ENCODE data around the gene HDAC6. TPM values are rescaled to one million over a fixed set of nuclear protein-coding genes. Genes with fewer than 3 reads are reported as not detected.
"Not testable (repeated sequence)": the region's sequence is repeated elsewhere in the genome, so short reads cannot be mapped to it uniquely, and the experiment has no call there.

HDAC6 gene
- total RNA-seq, 1 donor from 2014 or later: 157 TPM

- Histone ChIP-seq H3K4me1 (no peaks in the 10 kb centered on the region), H3K27ac (no peak overlapping the region), H3K36me3 (no peaks in the 10 kb centered on the region), H3K9me3 (no peaks in the 10 kb centered on the region), H3K27me3 (peaks cover 5% of the 10 kb centered on the region), H3K4me3 (no peak overlapping the region)
- no peak for TF ChIP-seq CTCF (IDR thresholded peaks at IDR 0.05)
- DNase-seq (ENCODE audit: low spot score in 2 of 2): peak in 1 of 2 donors; percentile 9
- intact Hi-C loops (cut with DNase I): no loop called here
These were observed 32.5 kb downstream of the HDAC6 start for GRCh38 chrX:48834383-48834709.

DNA sequence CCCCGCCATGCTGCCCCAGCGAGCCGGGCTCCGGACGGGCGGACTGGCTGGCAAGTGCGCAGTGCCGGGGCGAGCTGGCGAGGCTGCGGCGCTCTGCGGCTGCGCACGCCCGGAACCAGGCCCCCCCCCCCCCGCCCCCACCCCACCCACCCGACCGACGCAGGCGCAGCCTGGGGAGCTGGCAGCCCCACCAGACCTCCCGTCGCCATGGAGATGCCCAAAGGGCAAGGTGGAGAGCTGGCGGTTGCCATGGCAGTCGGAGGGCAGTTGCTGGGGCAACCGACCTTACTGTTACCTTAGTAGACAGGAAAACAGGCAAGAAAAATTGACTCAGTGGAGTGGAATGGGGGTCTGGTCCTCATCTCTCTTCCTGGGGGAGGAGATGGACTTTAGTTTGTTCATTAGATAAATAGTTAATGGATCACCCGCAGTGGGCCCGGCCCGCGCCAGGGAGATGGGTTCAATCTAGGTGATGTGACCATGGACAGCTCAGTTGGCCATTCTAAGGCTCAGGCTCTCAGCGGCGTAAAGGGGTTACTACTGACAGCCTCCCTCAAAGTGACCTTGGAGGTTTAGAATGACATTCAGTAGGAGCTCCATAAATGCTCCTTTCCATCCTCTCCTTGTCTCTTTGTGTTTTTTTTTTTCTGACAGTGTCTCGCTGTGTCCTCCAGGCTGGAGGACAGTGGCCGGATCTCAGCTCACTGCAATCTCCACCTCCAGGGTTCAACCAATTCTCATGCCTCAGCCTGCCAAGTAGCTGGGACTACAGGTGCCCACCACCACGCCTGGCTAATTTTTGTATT, 33.9 kb downstream of the HDAC6 start, which contains the start of gene PCSK1N:
Gene PCSK1N, minus strand, starts transcription at position 87 of the 806 bp plus-strand sequence. Its CDS starts 78 bp downstream, at position 9.
- no peak for TF ChIP-seq CTCF (IDR thresholded peaks at IDR 0.05)
- intact Hi-C loops (cut with DNase I): no loop called here
- no peaks in the 10 kb centered on the region for H3K9me3 ChIP-seq
- no peak within 1 kb of the TSS for H3K27ac ChIP-seq
- no peaks in the 10 kb centered on the region for H3K36me3 ChIP-seq
- peak within 1 kb of the TSS; percentile 23 to 33 for H3K4me3 ChIP-seq
- H3K4me1 ChIP-seq: no peaks in the 10 kb centered on the region
- peaks cover 5% of the 10 kb centered on the region for H3K27me3 ChIP-seq
- no peak for DNase-seq (ENCODE audit: low spot score in 2 of 2)

DNA sequence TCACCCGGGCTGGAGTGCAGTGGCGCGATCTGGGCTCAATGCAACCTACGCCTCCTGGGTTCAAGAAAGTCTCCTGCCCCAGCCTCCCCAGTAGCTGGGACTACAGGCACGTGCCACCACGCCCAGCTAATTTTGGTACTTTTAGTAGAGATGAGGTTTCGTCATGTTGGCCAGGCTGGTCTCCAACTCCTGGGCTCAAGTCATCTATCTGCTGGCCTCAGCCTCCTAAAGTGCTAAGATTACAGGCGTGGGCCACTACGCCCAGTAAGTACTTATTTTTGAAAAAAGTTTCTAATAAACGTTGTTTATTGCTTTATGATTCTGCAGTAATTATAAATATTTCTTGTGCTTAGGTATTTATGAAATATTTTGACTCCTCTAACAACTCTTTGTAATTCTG, 37.8 kb downstream of the HDAC6 start:
- Histone ChIP-seq H3K36me3 (no peaks in the 10 kb centered on the region), H3K9me3 (no peaks in the 10 kb centered on the region), H3K4me1 (no peaks in the 10 kb centered on the region), H3K4me3 (no peak overlapping the region), H3K27me3 (no peaks in the 10 kb centered on the region), H3K27ac (no peak overlapping the region)
- intact Hi-C loops (cut with DNase I): no loop called here
- no peak for DNase-seq (ENCODE audit: low spot score in 2 of 2)
- no peak for TF ChIP-seq CTCF (IDR thresholded peaks at IDR 0.05)

- intact Hi-C loops (cut with DNase I): no loop called here
- Histone ChIP-seq H3K36me3 (no peaks in the 10 kb centered on the region), H3K27ac (no peak overlapping the region), H3K4me3 (no peak overlapping the region), H3K27me3 (no peaks in the 10 kb centered on the region), H3K9me3 (no peaks in the 10 kb centered on the region), H3K4me1 (no peaks in the 10 kb centered on the region)
- DNase-seq (ENCODE audit: low spot score in 2 of 2): no peak
- TF ChIP-seq CTCF (IDR thresholded peaks at IDR 0.05): no peak
These were observed 47.0 kb downstream of the HDAC6 start for GRCh38 chrX:48848847-48849246.

- Histone ChIP-seq H3K27ac (no peak overlapping the region), H3K27me3 (no peaks in the 10 kb centered on the region), H3K36me3 (no peaks in the 10 kb centered on the region), H3K4me3 (no peak overlapping the region), H3K4me1 (no peaks in the 10 kb centered on the region), H3K9me3 (no peaks in the 10 kb centered on the region)
- no peak for DNase-seq (ENCODE audit: low spot score in 2 of 2)
- no peak for TF ChIP-seq CTCF (IDR thresholded peaks at IDR 0.05)
- intact Hi-C loops (cut with DNase I): no loop called here
These were observed 51.0 kb downstream of the HDAC6 start for GRCh38 chrX:48852857-48853256.

DNA sequence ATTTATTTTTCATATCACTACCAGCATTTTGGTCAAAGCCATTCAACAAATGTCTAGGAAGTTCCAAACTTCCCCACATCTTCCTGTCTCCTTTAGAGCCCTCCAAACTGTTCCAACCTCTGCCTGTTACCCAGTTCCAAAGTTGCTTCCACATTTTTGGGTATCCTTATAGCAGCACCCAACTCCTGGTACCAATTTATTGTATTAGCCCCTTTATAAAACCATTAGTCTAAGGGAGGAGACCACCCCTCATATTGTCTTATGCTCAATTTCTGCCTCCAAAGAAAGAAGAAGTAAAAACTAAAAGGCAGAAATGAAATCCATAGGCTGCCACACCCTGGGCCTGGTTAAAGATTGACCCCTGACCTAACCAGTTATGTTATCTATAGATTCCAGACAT, 51.6 kb downstream of the HDAC6 start:
- not testable (repeated sequence) for DNase-seq (ENCODE audit: low spot score in 2 of 2)

DNA sequence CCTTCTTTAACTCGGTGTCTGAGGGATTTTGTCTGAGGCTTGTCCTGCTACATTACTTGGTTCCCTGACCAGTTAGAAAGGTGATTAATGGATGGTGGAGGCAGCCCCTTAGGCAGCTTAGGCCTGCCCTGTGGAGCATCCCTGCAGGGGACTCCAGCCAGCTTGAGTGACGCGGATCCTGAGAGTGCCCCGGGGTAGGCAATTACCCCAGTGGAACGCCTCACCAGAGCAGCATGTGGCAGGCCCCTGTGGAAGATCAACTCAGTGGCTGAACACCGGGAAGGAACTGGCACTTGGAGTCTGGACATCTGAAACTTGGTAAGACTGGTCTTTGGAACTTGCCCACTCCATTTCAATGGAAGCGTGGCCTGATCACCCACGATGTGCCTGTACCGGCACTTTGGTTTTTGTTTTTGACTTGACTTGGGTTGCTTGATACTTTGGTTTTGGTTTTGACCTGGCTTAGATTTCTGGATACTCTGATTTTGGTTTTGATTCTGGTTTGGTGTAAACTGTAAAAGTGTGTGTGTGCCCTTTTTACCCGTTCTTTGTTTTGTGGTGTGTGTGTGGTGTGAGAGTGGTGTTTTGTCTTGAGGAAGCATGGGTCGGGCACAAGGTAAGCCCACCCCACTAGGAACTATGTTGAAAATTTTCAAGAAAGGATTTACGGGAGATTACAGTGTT, 52.4 kb downstream of the HDAC6 start:
- H3K27me3 ChIP-seq; H3K36me3 ChIP-seq; H3K27ac ChIP-seq; intact Hi-C loops (cut with DNase I); H3K4me3 ChIP-seq; DNase-seq (ENCODE audit: low spot score in 2 of 2); H3K4me1 ChIP-seq; H3K9me3 ChIP-seq: not testable (repeated sequence)

More for the DNA sequence above, 51.6 kb downstream of the HDAC6 start:
- H3K27me3 ChIP-seq; H3K9me3 ChIP-seq; H3K4me3 ChIP-seq; H3K4me1 ChIP-seq; H3K36me3 ChIP-seq; intact Hi-C loops (cut with DNase I); H3K27ac ChIP-seq: not testable (repeated sequence)
